ENCODE data around the gene CFAP20.
"Not testable (repeated sequence)": the region's sequence is repeated elsewhere in the genome, so short reads cannot be mapped to it uniquely, and the experiment has no call there.

CFAP20 gene

DNA sequence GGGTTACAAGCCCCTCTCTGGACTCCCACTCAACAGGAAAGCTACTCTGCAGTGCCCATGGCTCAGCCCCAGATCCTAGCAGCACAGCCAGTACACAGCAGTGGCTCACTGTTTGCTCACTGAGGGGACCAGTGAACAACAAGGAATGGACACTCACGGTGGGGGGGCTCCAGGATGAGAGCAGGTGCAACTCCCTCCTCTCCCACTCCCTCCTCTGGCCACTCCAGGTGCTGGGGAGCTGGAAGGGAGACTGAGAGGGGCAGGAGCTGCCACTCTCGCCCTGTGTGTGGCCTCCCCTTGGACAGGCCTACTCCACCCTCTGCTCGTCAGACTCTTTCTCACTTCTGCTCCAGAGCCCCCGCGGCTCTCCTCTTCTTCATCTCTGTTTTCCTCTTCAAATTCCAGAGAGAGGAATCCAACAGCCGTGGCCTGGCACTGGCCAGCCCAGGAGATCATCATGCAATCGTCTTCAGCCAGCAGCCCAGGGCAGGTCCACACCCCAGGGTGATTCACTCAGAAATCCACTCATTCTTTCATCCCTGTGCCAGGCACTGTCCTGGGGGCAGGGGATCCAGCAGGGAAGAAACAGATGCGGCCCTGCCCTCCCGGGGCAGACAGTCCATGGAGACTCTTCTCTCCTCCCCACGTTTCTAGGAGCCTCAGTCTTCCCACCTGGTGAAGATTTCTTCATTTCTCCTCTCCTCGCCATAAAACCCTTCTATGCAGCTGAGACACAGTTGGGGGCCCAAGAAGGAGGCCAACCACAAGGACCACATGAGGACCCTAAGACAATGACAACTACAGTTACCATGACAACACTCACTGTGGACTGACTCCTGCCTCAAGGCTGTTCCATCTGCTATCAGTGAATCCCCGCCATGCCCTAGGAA lies 30.7 kb downstream of the CFAP20 start:
- no peak for DNase-seq (ENCODE audit: low read depth in 1 of 2, low spot score in 1 of 2)

DNA sequence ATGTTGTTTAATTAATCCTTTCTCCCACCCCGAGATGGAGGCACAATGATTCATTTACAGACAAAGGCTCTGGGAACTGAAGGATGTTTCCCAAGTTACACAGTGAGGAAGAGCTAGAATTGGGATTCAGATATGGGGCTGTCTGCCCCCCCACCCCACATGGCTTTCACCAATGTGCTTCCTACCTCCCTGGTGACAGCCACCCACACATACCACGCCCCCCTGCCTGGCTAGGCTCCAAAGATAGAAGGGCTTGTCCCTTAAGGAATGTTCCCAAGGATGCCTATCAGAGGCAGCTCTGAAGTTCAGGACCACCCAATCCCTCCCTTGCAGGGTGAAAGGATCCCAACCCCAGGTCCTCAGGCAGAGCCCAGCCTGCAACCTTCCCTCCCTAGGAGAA lies 32.9 kb downstream of the CFAP20 start:
- DNase-seq (ENCODE audit: low read depth in 1 of 2, low spot score in 1 of 2) = no peak

DNA sequence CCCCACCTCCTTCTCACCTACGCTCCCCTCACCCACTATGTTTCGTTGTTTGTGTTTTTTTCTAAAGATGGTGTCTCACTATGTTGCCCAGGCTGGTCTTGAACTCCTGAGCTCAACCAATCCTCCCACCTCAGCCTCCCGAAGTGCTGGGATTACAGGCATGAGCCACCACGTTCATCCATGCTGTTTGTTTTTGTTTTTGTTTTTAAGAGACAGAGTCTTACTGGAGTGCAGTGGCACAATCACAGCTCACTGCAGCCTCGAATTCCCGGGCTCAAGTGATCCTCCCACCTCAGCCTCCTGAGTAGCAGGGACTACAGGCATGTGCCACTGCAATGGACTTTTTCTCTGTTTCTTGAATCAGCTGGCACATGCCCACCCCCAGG lies 33.6 kb downstream of the CFAP20 start:
- DNase-seq (ENCODE audit: low read depth in 1 of 2, low spot score in 1 of 2) = not testable (repeated sequence)

DNA sequence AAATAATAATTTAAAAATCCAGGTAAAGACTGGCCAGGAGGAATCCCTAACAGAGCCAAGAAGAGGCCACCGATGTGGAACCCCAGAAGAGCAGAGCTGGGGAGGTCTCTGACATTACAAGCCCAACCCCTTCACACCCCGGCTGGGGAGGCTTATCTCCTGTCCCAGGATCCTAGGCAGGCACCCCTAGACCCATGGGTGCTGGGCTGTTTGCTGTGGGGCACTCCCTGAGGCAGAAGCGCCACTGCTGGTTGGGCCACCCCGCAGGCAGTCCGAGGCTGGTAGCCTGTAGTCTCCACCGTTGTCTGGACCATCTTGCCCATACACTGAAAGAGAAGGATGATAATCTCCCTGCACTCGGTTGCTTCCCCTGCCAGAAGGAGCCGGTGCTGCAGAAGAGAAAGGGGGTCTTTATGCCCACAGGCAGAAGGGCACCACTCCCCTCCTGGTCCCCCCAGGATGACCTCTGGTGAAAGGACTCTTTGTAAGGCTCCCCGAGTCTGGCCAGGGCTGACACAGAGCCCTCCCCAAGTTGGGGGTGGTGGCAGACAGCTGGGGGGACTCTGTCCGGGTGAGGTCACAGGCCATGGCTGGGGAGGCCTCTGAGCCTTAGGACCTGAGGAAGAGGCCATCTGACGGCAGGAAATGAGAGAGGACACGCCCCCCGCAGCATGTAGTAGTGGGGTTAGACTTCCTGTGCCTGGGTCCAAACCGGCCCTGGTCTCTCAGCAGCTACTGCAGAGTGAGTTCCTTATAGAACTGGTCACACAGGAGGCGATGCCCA lies 34.2 kb downstream of the CFAP20 start:
- no peak for DNase-seq (ENCODE audit: low read depth in 1 of 2, low spot score in 1 of 2)

DNA sequence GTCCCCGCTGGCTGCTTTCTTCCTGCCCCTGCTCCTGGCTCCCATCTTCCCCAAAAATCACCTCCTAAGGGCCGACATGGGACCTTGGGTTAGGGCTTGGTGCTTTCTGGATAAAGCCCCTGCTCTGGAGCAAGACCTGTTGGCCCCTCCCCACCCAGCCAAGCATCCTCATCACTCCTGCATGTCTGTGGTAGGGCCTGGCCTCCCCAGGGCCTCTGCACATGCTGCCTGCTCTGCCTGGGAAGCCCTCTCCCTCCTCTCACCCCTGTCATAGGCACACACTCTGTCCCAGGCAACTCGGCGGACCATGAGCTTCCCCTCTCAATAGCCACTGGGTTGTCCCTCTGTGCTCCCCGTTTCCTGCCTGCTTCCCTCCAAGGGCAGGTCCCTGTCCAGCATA lies 35.2 kb downstream of the CFAP20 start:
- no peak for DNase-seq (ENCODE audit: low read depth in 1 of 2, low spot score in 1 of 2)

DNA sequence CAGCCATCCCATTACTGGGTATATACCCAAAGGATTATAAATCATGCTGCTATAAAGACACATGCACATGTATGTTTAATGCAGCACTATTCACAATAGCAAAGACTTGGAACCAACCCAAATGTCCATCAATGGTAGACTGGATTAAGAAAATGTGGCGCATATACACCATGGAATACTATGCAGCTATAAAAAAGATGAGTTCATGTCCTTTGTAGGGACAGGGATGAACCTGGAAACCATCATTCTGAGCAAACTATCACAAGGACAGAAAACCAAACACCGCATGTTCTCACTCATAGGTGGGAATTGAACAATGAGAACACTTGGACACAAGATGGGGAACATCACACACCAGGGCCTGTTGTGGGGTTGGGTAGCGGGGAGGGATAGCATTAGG lies 38.8 kb downstream of the CFAP20 start:
- DNase-seq (ENCODE audit: low read depth in 1 of 2, low spot score in 1 of 2) = not testable (repeated sequence)

DNA sequence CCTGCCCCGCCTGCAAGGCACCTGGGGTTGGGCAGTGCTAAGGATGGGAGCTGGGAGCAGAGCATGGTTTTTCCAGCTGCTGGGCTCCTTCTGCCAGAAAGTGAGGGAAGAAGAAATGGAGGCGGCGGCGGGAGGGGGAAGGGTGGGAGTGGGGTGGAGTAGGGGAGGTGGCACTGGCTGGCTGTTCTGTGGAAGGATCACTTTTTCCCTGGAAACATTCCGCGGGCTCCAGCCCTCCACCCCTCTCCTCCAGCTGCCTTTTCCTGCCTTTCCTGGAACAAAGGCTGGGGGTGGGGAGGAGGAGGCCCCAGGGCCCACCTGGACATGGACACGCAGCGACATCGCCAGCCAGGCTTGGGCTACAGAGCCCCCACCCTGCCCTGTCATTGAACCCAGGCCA lies 41.1 kb downstream of the CFAP20 start:
- no peak for DNase-seq (ENCODE audit: low read depth in 1 of 2, low spot score in 1 of 2)

DNA sequence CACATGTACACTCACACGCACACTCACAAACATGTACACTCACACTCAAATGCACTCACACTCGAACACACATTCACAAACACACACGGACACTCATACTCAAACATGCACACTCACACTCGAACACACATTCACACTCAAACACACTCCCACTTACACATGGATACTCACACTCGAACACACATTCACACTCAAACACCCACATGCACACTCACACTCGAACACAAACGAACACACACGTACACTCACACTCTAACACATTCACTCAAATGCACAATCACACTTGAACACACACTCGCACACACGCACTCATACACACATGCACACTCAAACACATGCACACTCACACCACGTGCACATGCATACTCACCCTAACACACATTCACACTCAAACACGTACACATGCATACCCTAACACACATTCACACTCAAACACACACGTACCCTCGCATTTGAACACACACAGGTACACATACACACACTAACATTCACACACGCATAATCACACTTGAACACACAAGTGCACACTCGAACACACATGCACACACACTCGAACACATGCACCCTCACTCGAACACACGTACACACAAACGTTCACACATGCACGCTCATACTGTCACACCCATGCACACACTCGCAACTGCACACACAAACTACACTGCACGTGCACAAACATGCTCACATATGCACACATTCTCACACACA lies 41.8 kb downstream of the CFAP20 start:
- no peak for DNase-seq (ENCODE audit: low read depth in 1 of 2, low spot score in 1 of 2)

DNA sequence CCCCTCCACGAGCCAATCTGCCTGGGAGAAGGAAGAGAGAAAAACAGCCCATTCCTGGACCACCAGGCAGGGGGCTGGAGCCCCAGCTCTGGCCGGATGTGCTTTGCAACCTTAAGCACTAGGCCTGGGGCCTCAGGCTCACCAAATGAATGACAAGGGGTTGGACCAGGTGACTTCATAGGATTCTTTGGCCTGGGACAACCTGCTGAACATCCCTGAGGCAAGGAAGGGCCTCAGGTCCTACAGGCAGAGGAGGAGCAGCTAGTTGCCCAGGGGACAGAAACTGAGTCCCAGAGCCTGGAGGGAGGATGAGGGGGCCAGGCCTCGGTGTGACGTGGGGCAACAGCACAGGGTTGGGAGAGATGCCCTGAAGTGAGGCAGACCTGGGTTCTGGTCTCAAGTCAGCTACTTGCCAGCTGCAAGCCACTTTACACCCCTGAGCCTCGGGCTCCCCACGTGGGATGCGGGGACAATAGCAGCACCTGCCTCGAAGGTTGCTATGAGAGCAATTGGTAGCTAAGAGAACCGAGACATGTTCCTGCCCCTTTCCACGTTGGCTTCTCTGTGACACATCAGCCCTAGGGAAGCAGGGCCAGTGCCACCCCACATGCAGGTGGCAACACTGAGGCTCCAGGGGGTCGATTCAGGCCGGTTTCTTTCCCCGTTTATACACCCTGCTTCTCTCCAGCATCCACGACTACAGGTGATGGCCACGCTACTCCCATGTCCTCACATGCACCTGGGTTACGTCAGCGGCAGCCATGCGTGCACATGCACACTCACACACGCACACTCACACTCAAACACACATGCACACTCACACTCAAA lies 42.6 kb downstream of the CFAP20 start:
- DNase-seq (ENCODE audit: low read depth in 1 of 2, low spot score in 1 of 2) = no peak

DNA sequence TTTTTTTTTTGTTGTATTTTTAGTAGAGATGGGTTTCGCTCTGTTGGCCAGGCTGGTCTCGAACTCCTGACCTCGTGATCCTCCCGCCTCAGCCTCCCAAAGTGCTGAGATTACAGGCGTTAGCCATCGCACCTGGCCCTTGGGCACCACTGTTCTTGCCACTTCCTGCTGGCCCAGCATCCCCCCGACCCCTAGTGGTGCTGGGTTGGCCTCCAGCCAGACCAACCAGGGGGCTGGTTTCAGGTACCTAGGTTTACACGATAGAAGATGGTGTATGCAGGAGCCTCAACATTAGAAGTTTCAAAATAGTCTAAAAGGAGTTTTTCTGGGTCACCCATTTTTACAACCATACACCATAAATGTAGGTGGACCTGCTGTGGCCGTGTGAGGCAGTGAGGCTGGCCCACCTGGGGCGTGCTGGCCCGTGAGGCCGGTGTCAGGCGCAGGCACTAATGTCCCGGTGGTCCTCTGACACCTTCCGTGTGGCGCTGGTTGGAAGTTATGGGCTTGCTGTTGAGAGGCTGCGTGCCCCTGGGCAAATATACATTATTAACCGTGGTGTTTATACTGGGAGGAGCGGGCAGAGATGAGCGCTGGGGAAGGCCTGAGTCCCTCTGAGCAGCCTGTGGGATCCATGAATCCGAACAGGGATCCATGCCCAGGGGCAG lies 43.5 kb downstream of the CFAP20 start:
- no peak for DNase-seq (ENCODE audit: low read depth in 1 of 2, low spot score in 1 of 2)

DNA sequence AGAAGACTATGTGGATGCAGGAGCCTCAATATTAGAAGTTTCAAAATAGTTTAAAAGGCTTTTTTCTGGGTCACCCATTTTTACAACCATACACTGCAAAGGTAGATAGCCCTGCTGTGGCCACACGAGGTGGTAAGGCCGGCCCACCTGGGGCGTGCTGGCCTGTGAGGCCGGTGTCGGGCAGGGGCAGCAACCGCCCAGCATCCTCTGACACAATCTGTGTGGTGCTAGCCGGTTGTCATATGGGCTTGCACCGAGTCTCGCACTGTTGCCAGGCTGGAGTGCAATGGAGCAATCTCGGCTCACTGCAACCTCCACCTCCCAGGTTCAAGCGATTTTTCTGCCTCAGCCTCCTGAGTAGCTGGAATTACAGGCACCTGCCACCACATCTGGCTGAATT lies 44.0 kb downstream of the CFAP20 start:
- DNase-seq (ENCODE audit: low read depth in 1 of 2, low spot score in 1 of 2) = no peak

DNA sequence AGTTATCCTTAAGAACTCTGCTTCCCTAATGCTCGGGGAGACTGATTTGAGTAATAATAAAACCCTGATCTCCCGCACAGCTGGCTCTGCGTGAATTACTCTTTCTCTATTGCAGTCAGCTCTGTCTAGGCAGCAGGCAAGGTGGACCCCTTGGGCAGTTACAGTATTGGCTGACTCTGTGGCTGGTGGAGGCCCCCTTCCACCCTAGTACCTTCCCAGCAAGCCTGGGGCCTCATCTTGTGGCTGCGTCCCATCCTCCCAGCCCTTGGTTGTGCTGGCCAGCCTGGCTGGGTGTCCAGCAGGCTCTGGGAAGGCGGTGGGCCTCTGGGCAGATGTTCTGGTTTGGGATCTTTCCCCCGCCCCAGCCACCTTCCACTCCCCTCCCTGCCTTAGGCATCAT lies 44.5 kb downstream of the CFAP20 start:
- no peak for DNase-seq (ENCODE audit: low read depth in 1 of 2, low spot score in 1 of 2)

DNA sequence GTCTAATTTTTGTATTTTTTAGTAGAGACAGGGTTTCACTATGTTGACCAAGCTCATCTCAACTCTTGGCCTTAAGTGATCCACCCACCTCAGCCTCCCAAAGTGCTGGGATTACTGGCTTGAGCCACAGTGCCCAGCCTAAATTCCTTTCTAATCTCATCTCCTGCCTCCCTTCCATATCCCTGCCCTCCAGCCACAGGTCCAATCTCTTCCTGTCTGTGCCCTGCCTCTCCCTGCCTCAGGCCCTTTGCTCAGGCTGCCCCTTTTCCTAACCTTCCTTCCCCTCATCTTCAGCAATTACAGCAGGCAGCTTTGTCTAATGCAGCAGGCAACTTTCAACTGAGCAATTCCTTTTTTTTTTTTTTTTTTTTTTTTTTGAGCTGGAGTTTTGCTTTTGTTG lies 46.8 kb downstream of the CFAP20 start:
- DNase-seq (ENCODE audit: low read depth in 1 of 2, low spot score in 1 of 2) = no peak

DNA sequence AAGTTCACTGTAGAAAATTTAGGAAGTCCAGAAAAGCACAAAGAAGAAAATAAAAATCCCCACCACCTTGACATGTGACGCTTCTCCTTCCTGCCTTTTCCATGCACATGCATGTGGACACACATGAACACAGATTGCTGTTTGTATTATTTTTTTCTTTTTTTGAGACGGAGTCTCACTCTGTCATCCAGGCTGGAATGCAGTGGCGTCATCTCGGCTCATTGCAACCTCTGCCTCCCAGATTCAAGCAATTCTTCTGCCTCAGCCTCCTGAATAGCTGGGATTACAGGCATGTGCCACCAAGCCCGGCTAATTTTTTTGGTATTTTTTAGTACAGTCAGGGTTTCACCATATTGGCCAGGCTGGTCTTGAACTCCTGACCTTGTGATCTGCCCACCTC lies 48.5 kb downstream of the CFAP20 start:
- not testable (repeated sequence) for DNase-seq (ENCODE audit: low read depth in 1 of 2, low spot score in 1 of 2)

DNA sequence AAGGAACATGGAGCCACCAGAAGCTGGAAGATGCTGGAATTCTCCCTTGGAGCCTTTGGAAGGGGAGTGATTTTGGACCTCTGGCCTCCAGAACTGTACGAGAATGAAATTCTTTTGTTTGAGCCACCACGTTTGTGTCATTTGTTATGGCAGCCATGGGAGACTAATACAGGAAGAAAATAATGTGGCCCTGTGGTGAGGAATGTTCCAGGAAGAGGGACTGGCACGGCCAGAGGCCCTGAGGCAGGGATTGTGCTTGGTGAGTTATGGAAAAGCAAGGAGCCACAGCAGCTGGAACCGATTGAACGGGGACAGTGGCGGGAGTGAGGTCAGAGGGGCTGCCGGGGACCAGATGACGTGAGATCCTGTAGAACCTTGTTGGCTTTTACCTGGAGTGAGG lies 51.4 kb downstream of the CFAP20 start:
- DNase-seq (ENCODE audit: low read depth in 1 of 2, low spot score in 1 of 2) = no peak

DNA sequence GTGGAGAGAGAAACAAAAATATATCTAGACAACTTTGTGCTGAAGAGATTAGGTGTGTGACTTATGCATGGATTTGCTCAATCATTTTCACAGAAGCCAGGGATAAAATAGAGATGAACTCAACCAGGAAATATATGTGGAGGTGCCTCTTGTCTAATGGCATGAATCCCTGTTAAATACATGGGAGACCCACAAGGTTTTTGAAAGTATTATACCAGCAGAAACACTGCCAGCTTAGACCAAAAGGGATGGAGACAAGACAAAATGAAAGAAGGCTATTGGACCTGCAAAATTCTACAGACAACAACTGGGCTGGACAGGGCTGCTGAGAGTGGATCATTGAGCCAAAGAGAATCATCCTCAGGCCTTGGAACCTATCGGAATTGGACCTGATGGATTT lies 52.7 kb downstream of the CFAP20 start:
- no peak for DNase-seq (ENCODE audit: low read depth in 1 of 2, low spot score in 1 of 2)

DNA sequence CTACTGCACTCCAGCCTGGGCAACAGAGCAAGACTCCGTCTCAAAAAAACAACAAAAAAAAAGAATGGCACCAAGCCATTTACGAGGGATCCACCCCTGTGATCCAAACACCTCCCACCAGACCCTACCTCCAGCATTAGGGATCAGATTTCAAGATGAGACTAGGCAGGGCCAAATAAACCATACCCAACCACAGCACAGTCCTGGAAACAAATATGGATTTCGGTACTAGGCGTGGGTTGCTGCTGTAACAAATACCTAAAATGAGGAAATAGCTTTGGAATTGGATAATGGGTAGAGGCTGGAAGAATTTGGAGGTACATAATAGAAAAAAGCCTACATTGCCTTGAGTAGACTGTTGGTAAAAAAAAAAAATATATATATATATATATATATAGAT lies 54.5 kb downstream of the CFAP20 start:
- DNase-seq (ENCODE audit: low read depth in 1 of 2, low spot score in 1 of 2) = no peak

DNA sequence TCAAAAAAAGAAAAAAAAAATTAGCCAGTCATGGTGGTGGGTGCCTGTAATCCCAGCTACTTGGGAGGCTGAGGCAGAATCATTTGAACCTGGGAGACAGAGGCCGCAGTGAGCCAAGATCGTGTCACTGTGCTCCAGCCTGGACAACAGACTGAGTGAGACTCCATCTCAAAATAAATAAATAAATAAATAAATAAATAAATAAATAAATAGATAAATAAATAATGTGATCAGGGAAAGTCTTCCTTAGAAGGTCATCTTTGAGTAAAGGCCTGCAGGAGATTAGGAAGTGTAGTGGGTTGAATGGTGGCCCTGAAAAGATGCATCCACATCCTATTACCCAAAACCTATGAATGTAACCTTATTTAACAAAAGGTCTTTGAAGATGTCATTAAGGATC lies 56.1 kb downstream of the CFAP20 start:
- DNase-seq (ENCODE audit: low read depth in 1 of 2, low spot score in 1 of 2) = not testable (repeated sequence)

DNA sequence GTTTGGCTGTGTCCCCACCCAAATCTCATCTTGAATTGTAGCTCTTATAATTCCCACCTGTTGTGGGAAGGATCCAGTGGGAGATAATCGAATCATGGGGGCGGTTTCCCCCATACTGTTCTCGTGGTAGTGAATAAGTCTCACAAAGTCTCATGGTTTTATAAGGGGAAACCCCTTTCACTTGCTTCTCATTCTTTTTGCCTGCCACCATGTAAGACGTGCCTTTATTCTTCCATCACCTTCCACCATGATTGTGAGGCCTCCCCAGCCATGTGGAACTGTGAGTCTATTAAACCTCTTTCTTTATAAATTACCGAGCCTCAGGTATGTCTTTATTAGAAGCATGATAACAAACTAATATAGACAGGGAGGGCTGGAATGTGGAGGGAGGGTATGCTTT lies 57.0 kb downstream of the CFAP20 start:
- not testable (repeated sequence) for DNase-seq (ENCODE audit: low read depth in 1 of 2, low spot score in 1 of 2)

DNA sequence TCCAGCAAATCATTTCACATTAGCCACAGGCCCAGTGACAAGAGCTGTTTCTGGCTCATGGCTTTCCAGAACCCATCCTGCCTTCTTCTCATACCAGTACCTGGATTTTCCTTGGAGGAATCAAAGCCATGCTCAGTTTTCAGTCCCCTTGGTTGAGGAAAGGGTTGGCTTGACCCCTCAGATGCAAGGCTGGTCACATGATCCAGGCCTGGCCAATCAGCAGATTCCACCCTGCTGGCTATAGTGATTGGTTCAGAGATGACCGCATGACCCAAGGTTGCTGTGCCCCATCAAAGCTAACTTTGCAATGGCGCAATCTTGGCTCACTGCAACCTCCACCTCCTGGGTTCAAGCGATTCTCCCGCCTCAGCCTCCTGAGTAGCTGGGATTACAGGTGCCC lies 58.6 kb downstream of the CFAP20 start:
- no peak for DNase-seq (ENCODE audit: low read depth in 1 of 2, low spot score in 1 of 2)

Data from stimulated activated CD4-positive, alpha-beta T cell treated with anti-CD3 and anti-CD28 coated beads, Interleukin-15, amount 100 ng/mL, for 1 hour (primary cell).